Measurements from ENCODE around the gene UGT1A7. TPM values are rescaled to one million over a fixed set of nuclear protein-coding genes. Genes with fewer than 3 reads are reported as not detected.

UGT1A7 gene
- polyA plus RNA-seq, 1 donor from 2014 or later, result not detected

- Histone ChIP-seq H3F3A (ENCODE audit: insufficient read depth, low read length, poor library complexity, severe bottlenecking) (no peaks in the 10 kb centered on the region), H3K79me2 (replicated peaks; ENCODE audit: insufficient read depth, low read length) (no peaks in the 10 kb centered on the region), H3K9me3 (ENCODE audit: low read length) (no peaks in the 10 kb centered on the region), H3K27ac (ENCODE audit: low read length) (no peak overlapping the region), H4K20me1 (ENCODE audit: insufficient read depth) (no peaks in the 10 kb centered on the region), H3K9me2 (ENCODE audit: insufficient read depth, low read length) (no peaks in the 10 kb centered on the region), H3K27me3 (ENCODE audit: insufficient read depth, low read depth, low read length) (no peaks in the 10 kb centered on the region), H3K36me3 (ENCODE audit: insufficient read depth, low read length) (no peaks in the 10 kb centered on the region), H3K4me3 (ENCODE audit: low read length) (no peak overlapping the region), H3K9ac (ENCODE audit: low read length) (no peak overlapping the region), H3K4me2 (ENCODE audit: low read length) (no peak overlapping the region), H2AFZ (ENCODE audit: low read depth, low read length) (no peak overlapping the region)
- TF ChIP-seq EP300 (conservative IDR thresholded peaks at IDR 0.05; ENCODE audit: poor library complexity, severe bottlenecking) (no peak), SMC3 (conservative IDR thresholded peaks at IDR 0.05; ENCODE audit: poor library complexity) (no peak), RAD21 (conservative IDR thresholded peaks at IDR 0.05) (no peak), CTCF (IDR thresholded peaks at IDR 0.05; ENCODE audit: poor library complexity, severe bottlenecking) (no peak), REST (IDR thresholded peaks at IDR 0.05; ENCODE audit: borderline replicate concordance) (no peak), EZH2 (IDR thresholded peaks at IDR 0.05; ENCODE audit: borderline replicate concordance, insufficient read depth, low read length, poor library complexity, severe bottlenecking) (no peak), TAF1 (IDR thresholded peaks at IDR 0.05; ENCODE audit: low read depth) (no peak), POLR2AphosphoS5 (IDR thresholded peaks at IDR 0.05) (no peak), MXI1 (conservative IDR thresholded peaks at IDR 0.05; ENCODE audit: poor library complexity, severe bottlenecking) (no peak)
Measured at GRCh38 chr2:233803292-233803911, 121.7 kb downstream of the UGT1A7 start.

- TF ChIP-seq EP300 (conservative IDR thresholded peaks at IDR 0.05; ENCODE audit: poor library complexity, severe bottlenecking) (no peak), REST (IDR thresholded peaks at IDR 0.05; ENCODE audit: borderline replicate concordance) (no peak), RAD21 (conservative IDR thresholded peaks at IDR 0.05) (no peak), EZH2 (IDR thresholded peaks at IDR 0.05; ENCODE audit: borderline replicate concordance, insufficient read depth, low read length, poor library complexity, severe bottlenecking) (no peak), MXI1 (conservative IDR thresholded peaks at IDR 0.05; ENCODE audit: poor library complexity, severe bottlenecking) (no peak), CTCF (IDR thresholded peaks at IDR 0.05; ENCODE audit: poor library complexity, severe bottlenecking) (no peak), POLR2AphosphoS5 (IDR thresholded peaks at IDR 0.05) (no peak), TAF1 (IDR thresholded peaks at IDR 0.05; ENCODE audit: low read depth) (no peak), SMC3 (conservative IDR thresholded peaks at IDR 0.05; ENCODE audit: poor library complexity) (no peak)
Measured at GRCh38 chr2:233803994-233804393, 122.3 kb downstream of the UGT1A7 start.

More at GRCh38 chr2:233803994-233804393, 122.3 kb downstream of the UGT1A7 start:
- no peak overlapping the region for H3K27ac ChIP-seq (ENCODE audit: low read length)
- no peaks in the 10 kb centered on the region for H3K9me2 ChIP-seq (ENCODE audit: insufficient read depth, low read length)
- no peaks in the 10 kb centered on the region for H3K79me2 ChIP-seq (replicated peaks; ENCODE audit: insufficient read depth, low read length)
- no peak overlapping the region for H3K4me3 ChIP-seq (ENCODE audit: low read length)
- H3K4me2 ChIP-seq (ENCODE audit: low read length), result no peak overlapping the region
- no peaks in the 10 kb centered on the region for H3F3A ChIP-seq (ENCODE audit: insufficient read depth, low read length, poor library complexity, severe bottlenecking)
- no peak overlapping the region for H3K9ac ChIP-seq (ENCODE audit: low read length)
- no peak overlapping the region for H2AFZ ChIP-seq (ENCODE audit: low read depth, low read length)
- no peaks in the 10 kb centered on the region for H3K36me3 ChIP-seq (ENCODE audit: insufficient read depth, low read length)
- H3K9me3 ChIP-seq (ENCODE audit: low read length), result no peaks in the 10 kb centered on the region
- H3K27me3 ChIP-seq (ENCODE audit: insufficient read depth, low read depth, low read length), result no peaks in the 10 kb centered on the region
- H4K20me1 ChIP-seq (ENCODE audit: insufficient read depth), result no peaks in the 10 kb centered on the region
